ENCODE data around the gene RNASE4. TPM values are rescaled to one million over a fixed set of nuclear protein-coding genes. Genes with fewer than 3 reads are reported as not detected.

The RNASE4 gene
- total RNA-seq, 1 experiment from 2014 or later: 3.3 TPM

DNA sequence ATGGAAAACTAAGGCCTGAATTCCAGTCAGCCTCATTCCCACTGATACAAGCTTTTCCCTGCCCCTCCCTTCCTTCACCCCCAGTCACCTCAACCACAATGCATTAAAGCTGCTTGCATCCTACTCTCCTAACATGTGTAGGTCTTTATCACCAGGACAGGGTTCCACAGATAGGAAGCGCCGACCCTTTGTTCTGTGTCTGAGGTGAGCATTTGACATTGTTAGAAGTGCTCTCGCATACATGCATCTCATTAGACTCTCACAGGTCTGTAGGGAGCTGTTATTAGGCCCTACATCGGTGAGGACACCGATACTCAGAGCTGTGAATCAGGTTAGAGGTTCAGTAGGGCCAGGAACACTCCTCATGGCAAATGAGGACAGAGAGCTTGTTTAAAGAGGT lies 48.1 kb downstream of the RNASE4 start:
- CTCF ChIA-PET: no interaction called here

DNA sequence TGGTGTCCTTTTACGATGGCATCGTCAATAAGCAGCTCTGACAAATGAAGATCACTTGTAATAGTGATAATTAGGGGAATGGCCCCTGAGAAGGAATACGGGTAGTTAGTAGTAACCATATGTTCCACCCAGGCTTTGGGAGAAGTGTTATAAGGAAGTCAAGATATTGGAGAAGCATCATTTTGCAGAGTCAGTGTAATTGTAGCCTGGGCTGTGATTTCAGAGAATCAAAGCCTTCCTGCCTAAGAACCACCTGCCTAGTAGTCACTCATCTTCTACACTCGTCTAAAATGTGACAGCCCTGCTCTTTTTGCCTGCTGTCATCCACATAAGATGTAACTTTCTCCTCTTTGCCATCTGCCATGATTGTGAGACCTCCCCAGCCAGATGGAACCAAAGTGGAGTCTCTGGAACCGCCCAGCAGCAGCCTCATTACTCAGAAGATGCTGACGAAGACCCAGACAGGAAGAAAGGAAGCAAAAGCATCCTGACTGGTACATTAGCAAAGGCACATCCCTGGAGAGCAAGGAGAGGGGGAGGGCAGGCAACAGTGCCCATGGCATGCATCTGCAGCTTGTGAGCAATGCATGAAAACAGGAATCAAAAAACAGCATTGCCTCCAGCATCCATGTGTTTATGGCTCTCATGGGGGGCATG lies 48.7 kb downstream of the RNASE4 start:
- no TSS peak for BruUV-seq (replicated peaks)
- ChIA-PET CTCF (no interaction called here), POLR2A (no interaction called here)
- no peaks in the 10 kb centered on the region for H3K9me3 ChIP-seq (ENCODE audit: control insufficient read depth, insufficient read depth, low read depth, low read length)
- H3K27me3 ChIP-seq (ENCODE audit: control insufficient read depth, insufficient read depth, low read length): peaks cover 3% of the 10 kb centered on the region; the same call in 1 of the 2 replicates
- H3K4me3 ChIP-seq (ENCODE audit: low read depth in 2 of 2, low read length in 2 of 2): no peak overlapping the region
- no peaks in the 10 kb centered on the region for H3K4me1 ChIP-seq (ENCODE audit: control insufficient read depth, insufficient read depth, low read length)
- intact Hi-C loops (cut with micrococcal nuclease; ENCODE audit: unreplicated experiment): no loop called here
- DNase-seq (ENCODE audit: low read depth, low spot score): no peak
- no peak for TF ChIP-seq TCF7L2 (IDR thresholded peaks at IDR 0.05; ENCODE audit: low read depth, low read length)
- no peak for TF ChIP-seq POLR2AphosphoS5 (IDR thresholded peaks at IDR 0.05; ENCODE audit: low read depth, low read length)
- TF ChIP-seq, protein P1, sequence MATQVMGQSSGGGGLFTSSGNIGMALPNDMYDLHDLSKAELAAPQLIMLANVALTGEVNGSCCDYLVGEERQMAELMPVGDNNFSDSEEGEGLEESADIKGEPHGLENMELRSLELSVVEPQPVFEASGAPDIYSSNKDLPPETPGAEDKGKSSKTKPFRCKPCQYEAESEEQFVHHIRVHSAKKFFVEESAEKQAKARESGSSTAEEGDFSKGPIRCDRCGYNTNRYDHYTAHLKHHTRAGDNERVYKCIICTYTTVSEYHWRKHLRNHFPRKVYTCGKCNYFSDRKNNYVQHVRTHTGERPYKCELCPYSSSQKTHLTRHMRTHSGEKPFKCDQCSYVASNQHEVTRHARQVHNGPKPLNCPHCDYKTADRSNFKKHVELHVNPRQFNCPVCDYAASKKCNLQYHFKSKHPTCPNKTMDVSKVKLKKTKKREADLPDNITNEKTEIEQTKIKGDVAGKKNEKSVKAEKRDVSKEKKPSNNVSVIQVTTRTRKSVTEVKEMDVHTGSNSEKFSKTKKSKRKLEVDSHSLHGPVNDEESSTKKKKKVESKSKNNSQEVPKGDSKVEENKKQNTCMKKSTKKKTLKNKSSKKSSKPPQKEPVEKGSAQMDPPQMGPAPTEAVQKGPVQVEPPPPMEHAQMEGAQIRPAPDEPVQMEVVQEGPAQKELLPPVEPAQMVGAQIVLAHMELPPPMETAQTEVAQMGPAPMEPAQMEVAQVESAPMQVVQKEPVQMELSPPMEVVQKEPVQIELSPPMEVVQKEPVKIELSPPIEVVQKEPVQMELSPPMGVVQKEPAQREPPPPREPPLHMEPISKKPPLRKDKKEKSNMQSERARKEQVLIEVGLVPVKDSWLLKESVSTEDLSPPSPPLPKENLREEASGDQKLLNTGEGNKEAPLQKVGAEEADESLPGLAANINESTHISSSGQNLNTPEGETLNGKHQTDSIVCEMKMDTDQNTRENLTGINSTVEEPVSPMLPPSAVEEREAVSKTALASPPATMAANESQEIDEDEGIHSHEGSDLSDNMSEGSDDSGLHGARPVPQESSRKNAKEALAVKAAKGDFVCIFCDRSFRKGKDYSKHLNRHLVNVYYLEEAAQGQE (IDR thresholded peaks at IDR 0.05; ENCODE audit: insufficient read depth in 1 of 2, low read depth in 2 of 2, low read length in 1 of 2): no peak
- TF ChIP-seq, protein P2, sequence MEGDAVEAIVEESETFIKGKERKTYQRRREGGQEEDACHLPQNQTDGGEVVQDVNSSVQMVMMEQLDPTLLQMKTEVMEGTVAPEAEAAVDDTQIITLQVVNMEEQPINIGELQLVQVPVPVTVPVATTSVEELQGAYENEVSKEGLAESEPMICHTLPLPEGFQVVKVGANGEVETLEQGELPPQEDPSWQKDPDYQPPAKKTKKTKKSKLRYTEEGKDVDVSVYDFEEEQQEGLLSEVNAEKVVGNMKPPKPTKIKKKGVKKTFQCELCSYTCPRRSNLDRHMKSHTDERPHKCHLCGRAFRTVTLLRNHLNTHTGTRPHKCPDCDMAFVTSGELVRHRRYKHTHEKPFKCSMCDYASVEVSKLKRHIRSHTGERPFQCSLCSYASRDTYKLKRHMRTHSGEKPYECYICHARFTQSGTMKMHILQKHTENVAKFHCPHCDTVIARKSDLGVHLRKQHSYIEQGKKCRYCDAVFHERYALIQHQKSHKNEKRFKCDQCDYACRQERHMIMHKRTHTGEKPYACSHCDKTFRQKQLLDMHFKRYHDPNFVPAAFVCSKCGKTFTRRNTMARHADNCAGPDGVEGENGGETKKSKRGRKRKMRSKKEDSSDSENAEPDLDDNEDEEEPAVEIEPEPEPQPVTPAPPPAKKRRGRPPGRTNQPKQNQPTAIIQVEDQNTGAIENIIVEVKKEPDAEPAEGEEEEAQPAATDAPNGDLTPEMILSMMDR (IDR thresholded peaks at IDR 0.05): no peak
- TF ChIP-seq SIN3A (IDR thresholded peaks at IDR 0.05; ENCODE audit: borderline replicate concordance, insufficient read depth, low read depth, low read length): no peak
- ATAC-seq: no peak
- in situ Hi-C loops (cut with HindIII; ENCODE audit: low pct_unique_long_range_greater_than_20kb, low sequenced_read_pairs): no loop called here
- H3K27ac ChIP-seq (ENCODE audit: low read length): no peak overlapping the region
- H3K36me3 ChIP-seq (ENCODE audit: control insufficient read depth, insufficient read depth, low read length): no peaks in the 10 kb centered on the region

More for the DNA sequence above, 48.1 kb downstream of the RNASE4 start:
- no peak for DNase-seq (ENCODE audit: low read depth, low spot score)
- peaks cover 3% of the 10 kb centered on the region; the same call in 1 of the 2 replicates for H3K27me3 ChIP-seq (ENCODE audit: control insufficient read depth, insufficient read depth, low read length)
- no peaks in the 10 kb centered on the region for H3K4me1 ChIP-seq (ENCODE audit: control insufficient read depth, insufficient read depth, low read length)
- ATAC-seq: no peak
- no TSS peak for BruUV-seq (replicated peaks)
- POLR2A ChIA-PET: no interaction called here
- TF ChIP-seq SIN3A (IDR thresholded peaks at IDR 0.05; ENCODE audit: borderline replicate concordance, insufficient read depth, low read depth, low read length) (no peak), TCF7L2 (IDR thresholded peaks at IDR 0.05; ENCODE audit: low read depth, low read length) (no peak), POLR2AphosphoS5 (IDR thresholded peaks at IDR 0.05; ENCODE audit: low read depth, low read length) (no peak)
- TF ChIP-seq, protein P1 (IDR thresholded peaks at IDR 0.05; ENCODE audit: insufficient read depth in 1 of 2, low read depth in 2 of 2, low read length in 1 of 2): no peak
- TF ChIP-seq, protein P2 (IDR thresholded peaks at IDR 0.05): no peak
- intact Hi-C loops (cut with micrococcal nuclease; ENCODE audit: unreplicated experiment): no loop called here
- no peaks in the 10 kb centered on the region for H3K9me3 ChIP-seq (ENCODE audit: control insufficient read depth, insufficient read depth, low read depth, low read length)
- in situ Hi-C loops (cut with HindIII; ENCODE audit: low pct_unique_long_range_greater_than_20kb, low sequenced_read_pairs): no loop called here
- H3K4me3 ChIP-seq (ENCODE audit: low read depth in 2 of 2, low read length in 2 of 2): no peak overlapping the region
- H3K36me3 ChIP-seq (ENCODE audit: control insufficient read depth, insufficient read depth, low read length): no peaks in the 10 kb centered on the region
- H3K27ac ChIP-seq (ENCODE audit: low read length): no peak overlapping the region

All from Panc1 (cell line).